HG03066 (cell line): Measurements from ENCODE around the gene ZFTA.
A peak's percentile ranks its signal among the peaks of the same experiment; 100 is the strongest.
"Not testable (repeated sequence)": the region's sequence is repeated elsewhere in the genome, so short reads cannot be mapped to it uniquely, and the experiment has no call there.

Experiments
- ATAC-seq: cut with Tn5 transposase; IDR thresholded peaks from one replicate; pipeline ENCODE4 v1.9.1; 2021; ENCODE audit warnings: low read depth; ENCODE audit not compliant: unreplicated experiment

ZFTA gene

GRCh38 chr11:63768237-63769041, at the start of gene ZFTA:
Gene ZFTA, minus strand, starts transcription at chr11:63768775. Its CDS starts 153 bp downstream, at chr11:63768622.
- ATAC-seq = peak; percentile 49

- no peak for ATAC-seq
These were observed 49.4 kb upstream of the ZFTA start for GRCh38 chr11:63817758-63818498.

GRCh38 chr11:63816732-63817131, 48.2 kb upstream of the ZFTA start:
- ATAC-seq = no peak

GRCh38 chr11:63816166-63816565, 47.6 kb upstream of the ZFTA start:
- ATAC-seq = no peak

- ATAC-seq = no peak
These were observed 45.8 kb upstream of the ZFTA start for GRCh38 chr11:63814383-63814736.

- ATAC-seq = peak; percentile 23
These were observed 45.2 kb upstream of the ZFTA start for GRCh38 chr11:63813563-63814382.

GRCh38 chr11:63813035-63813562, 44.5 kb upstream of the ZFTA start, which contains the start of gene SPINDOC:
Gene SPINDOC, plus strand, starts transcription at chr11:63813456. Its CDS starts 231 bp downstream, at chr11:63813687.
- ATAC-seq = peak; percentile 83

GRCh38 chr11:63811522-63811921, 42.9 kb upstream of the ZFTA start:
- ATAC-seq = no peak

- not testable (repeated sequence) for ATAC-seq
These were observed 41.8 kb upstream of the ZFTA start for GRCh38 chr11:63810383-63810782.

GRCh38 chr11:63805844-63806415, 37.4 kb upstream of the ZFTA start:
- ATAC-seq = no peak

GRCh38 chr11:63804259-63804658, 35.7 kb upstream of the ZFTA start:
- no peak for ATAC-seq

- ATAC-seq = no peak
These were observed 34.3 kb upstream of the ZFTA start for GRCh38 chr11:63802637-63803414.

GRCh38 chr11:63800921-63801320, 32.3 kb upstream of the ZFTA start:
- no peak for ATAC-seq

- no peak for ATAC-seq
These were observed 26.5 kb upstream of the ZFTA start for GRCh38 chr11:63795066-63795465.

- ATAC-seq = no peak
These were observed 24.6 kb upstream of the ZFTA start for GRCh38 chr11:63793161-63793560.

- ATAC-seq = no peak
These were observed 23.1 kb upstream of the ZFTA start for GRCh38 chr11:63791495-63792167.

GRCh38 chr11:63785823-63786222, 17.2 kb upstream of the ZFTA start:
- no peak for ATAC-seq

- ATAC-seq = no peak
These were observed 15.5 kb upstream of the ZFTA start for GRCh38 chr11:63783925-63784592.

GRCh38 chr11:63782749-63783148, 14.2 kb upstream of the ZFTA start:
- ATAC-seq = no peak
